PC-9 (cell line): Measurements from ENCODE around the gene BCAS3. TPM values are rescaled to one million over a fixed set of nuclear protein-coding genes. Genes with fewer than 3 reads are reported as not detected.

ENCODE experiments used
- BruUV-seq: library from RNA; stranded (reverse); fragments of 400-500 nt; replicated peaks from 2 replicates; lab custom pipeline; 2021; lab: Mats Ljungman, UMichigan
- CTCF ChIA-PET: fragments of 300-600 bp; sonication (Branson Sonifier 250); formaldehyde crosslinking; loops from one replicate; lab custom pipeline; 2022; ENCODE audit warnings: antibody characterized with exemption; lab: Charles Lee
- POLR2A ChIA-PET: fragments of 300-600 bp; sonication (Branson Sonifier 250); formaldehyde crosslinking; loops from one replicate; lab custom pipeline; 2022; ENCODE audit warnings: antibody characterized with exemption; ENCODE audit not compliant: unreplicated experiment; lab: Charles Lee
- DNase-seq, 2 experiments: peaks; one replicate each; pipeline versions ENCODE4 v3.0.0 to v3.0.0-alpha.2; 2015 to 2022; ENCODE audit warnings: mixed read lengths in 1 of 2
- H2AFZ ChIP-seq: fragments of 200-600 bp; sonication (generic); 2 replicates; pipeline ENCODE4 v1.8.1; 2017; ENCODE audit warnings: antibody characterized with exemption
- H3F3A ChIP-seq: fragments of 200-600 bp; sonication (generic); 2 replicates; pipeline ENCODE4 v1.8.1; 2017; ENCODE audit warnings: antibody characterized with exemption, mild to moderate bottlenecking, low read depth; ENCODE audit not compliant: insufficient read depth
- H3K27ac ChIP-seq: fragments of 200-600 bp; sonication (generic); 2 replicates; pipeline ENCODE4 v1.6.1; 2016; ENCODE audit warnings: mixed run types
- H3K27me3 ChIP-seq: fragments of 200-600 bp; sonication (generic); 2 replicates; pipeline ENCODE4 v1.6.1; 2016; ENCODE audit warnings: low read depth, mixed run types; ENCODE audit not compliant: insufficient read depth
- H3K36me3 ChIP-seq: fragments of 200-600 bp; sonication (generic); 2 replicates; pipeline ENCODE4 v1.6.1; 2016; ENCODE audit warnings: low read depth, mixed run types
- H3K4me1 ChIP-seq: fragments of 200-600 bp; sonication (generic); replicated peaks from 2 replicates; pipeline ENCODE4 v1.6.1; 2016; ENCODE audit warnings: mixed run types; ENCODE audit not compliant: insufficient read depth
- H3K4me2 ChIP-seq: fragments of 200-600 bp; sonication (generic); 2 replicates; pipeline ENCODE4 v1.6.1; 2017; ENCODE audit warnings: mixed run types
- H3K4me3 ChIP-seq: fragments of 200-600 bp; sonication (generic); 2 replicates; pipeline ENCODE4 v1.6.1; 2016; ENCODE audit warnings: mixed run types
- H3K79me2 ChIP-seq: fragments of 200-600 bp; sonication (generic); 2 replicates; pipeline ENCODE4 v1.6.1; 2017; ENCODE audit warnings: low read depth, mixed run types
- H3K9me2 ChIP-seq: fragments of 200-600 bp; sonication (generic); 2 replicates; pipeline ENCODE4 v1.8.1; 2017; ENCODE audit warnings: mild to moderate bottlenecking; ENCODE audit not compliant: insufficient read depth
- H3K9me3 ChIP-seq: fragments of 200-600 bp; sonication (generic); 2 replicates; pipeline ENCODE4 v1.8.1; 2016; ENCODE audit warnings: low read depth; ENCODE audit not compliant: insufficient read depth
- H4K20me1 ChIP-seq: fragments of 200-600 bp; sonication (generic); 2 replicates; pipeline ENCODE4 v1.8.1; 2017; ENCODE audit not compliant: insufficient read depth
- CTCF ChIP-seq: fragments of 200-600 bp; sonication (generic); conservative IDR thresholded peaks from 2 replicates; pipeline ENCODE4 v1.6.1; 2017; ENCODE audit warnings: mixed run types, antibody characterized with exemption, mild to moderate bottlenecking, moderate library complexity
- EZH2 ChIP-seq: fragments of 200-600 bp; sonication (generic); IDR thresholded peaks from 2 replicates; pipeline ENCODE4 v1.8.0; 2017; ENCODE audit warnings: antibody characterized with exemption, low read depth
- intact Hi-C: fragments of 100-400 bp; cut with micrococcal nuclease; formaldehyde crosslinking; loops from one replicate; pipeline ENCODE4 v1.10.0; 2022; ENCODE audit not compliant: unreplicated experiment
- total RNA-seq: library from RNA; stranded (reverse); gene quantifications from 2 replicates; pipeline ENCODE4 v1.2.3, GENCODE V29; 2021

BCAS3 gene
- total RNA-seq, 1 experiment from 2014 or later: 26.0 TPM

DNA sequence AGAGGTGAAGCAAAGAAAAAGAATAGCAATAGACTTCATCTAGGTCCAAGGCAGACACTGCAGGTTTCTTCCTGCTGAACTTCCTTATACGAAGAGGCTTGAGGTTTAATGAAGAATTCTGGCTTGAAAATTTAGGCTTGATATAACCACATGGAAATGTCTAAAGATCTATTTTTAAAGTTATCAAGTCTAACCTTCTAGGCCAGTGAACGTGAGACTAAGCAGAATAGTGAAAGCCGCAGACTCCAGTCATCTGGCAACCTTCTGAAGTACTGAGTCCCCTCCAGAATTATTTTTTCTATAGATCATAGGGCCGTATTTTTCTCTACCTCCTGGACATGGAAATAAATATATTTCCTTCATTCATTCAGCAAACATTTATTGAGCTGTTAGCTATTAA, 333.6 kb downstream of the BCAS3 start:
- ChIA-PET CTCF (no interaction called here), POLR2A (no interaction called here)
- no peak overlapping the region for H2AFZ ChIP-seq
- H3K27ac ChIP-seq: no peak overlapping the region
- H3K79me2 ChIP-seq: no peaks in the 10 kb centered on the region
- H3K4me3 ChIP-seq: no peak overlapping the region
- H3K27me3 ChIP-seq: no peaks in the 10 kb centered on the region
- H4K20me1 ChIP-seq: no peaks in the 10 kb centered on the region
- no peaks in the 10 kb centered on the region for H3F3A ChIP-seq
- H3K36me3 ChIP-seq: no peaks in the 10 kb centered on the region
- no peaks in the 10 kb centered on the region for H3K4me1 ChIP-seq
- no peak overlapping the region for H3K4me2 ChIP-seq
- intact Hi-C loops: no loop called here
- H3K9me3 ChIP-seq: no peaks in the 10 kb centered on the region
- TF ChIP-seq CTCF (no peak), EZH2 (no peak)
- H3K9me2 ChIP-seq: no peaks in the 10 kb centered on the region
- no TSS peak for BruUV-seq
- DNase-seq: no peak

DNA sequence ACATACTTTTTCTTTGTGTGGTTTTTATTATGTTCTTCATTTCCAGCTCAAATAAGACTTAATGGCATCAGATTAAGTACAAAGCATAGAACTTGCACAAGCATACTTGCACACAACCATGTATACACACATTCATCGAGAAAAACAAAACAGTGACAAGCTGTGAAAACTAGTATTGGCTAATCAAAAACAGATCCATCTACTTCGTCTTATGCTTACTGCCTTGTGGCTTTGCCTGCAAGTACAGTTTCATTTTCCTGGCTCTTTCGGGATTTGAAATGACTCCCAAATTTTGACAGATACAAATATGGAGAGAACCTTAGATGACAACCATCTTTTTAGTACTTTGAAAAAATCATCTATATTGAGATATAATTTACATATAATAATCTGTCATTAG, 338.3 kb downstream of the BCAS3 start:
- Histone ChIP-seq H3F3A (no peaks in the 10 kb centered on the region), H2AFZ (no peak overlapping the region), H3K4me1 (no peaks in the 10 kb centered on the region), H3K4me3 (no peak overlapping the region), H3K36me3 (no peaks in the 10 kb centered on the region), H3K79me2 (no peaks in the 10 kb centered on the region), H3K27me3 (no peaks in the 10 kb centered on the region), H3K4me2 (no peak overlapping the region), H4K20me1 (no peaks in the 10 kb centered on the region), H3K9me2 (no peaks in the 10 kb centered on the region), H3K9me3 (no peaks in the 10 kb centered on the region), H3K27ac (no peak overlapping the region)
- no peak for TF ChIP-seq CTCF
- no peak for TF ChIP-seq EZH2
- intact Hi-C loops: no loop called here
- ChIA-PET POLR2A (no interaction called here), CTCF (no interaction called here)
- no TSS peak for BruUV-seq
- DNase-seq: no peak

DNA sequence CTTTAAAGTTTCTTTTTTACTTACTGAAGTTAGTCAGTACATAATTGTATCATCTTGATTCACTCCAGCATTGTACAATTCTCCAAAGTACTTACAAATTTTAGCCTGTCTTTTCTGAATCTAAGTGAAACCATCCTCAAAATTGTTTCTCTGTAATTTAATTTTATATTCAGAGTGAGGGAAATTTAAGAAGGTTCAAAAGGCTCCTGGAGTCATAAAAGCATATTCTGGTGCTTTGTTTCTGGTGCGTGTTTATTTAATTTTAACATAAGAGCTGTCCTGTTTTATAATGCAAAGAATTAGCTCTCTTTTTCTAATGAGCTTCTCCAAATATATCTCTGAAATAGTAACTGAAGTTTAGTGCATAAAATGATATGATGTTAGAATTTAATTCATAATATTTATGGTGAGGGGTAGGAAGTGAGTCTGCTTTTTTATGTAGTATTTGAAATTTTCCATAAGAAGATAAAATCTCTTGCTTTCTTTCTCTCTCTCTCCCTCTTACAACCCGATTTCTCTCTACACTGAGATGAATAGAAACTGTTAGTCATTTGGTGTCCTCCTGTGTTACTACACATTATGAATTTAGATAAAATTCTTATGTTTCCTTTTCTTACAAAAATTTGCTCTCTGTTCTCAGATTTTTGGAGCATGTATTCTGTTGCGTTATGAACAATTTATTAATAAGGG, 339.8 kb downstream of the BCAS3 start:
- BruUV-seq: no TSS peak

More for the DNA sequence above, 339.8 kb downstream of the BCAS3 start:
- Histone ChIP-seq H3K79me2 (no peaks in the 10 kb centered on the region), H3K9me3 (no peaks in the 10 kb centered on the region), H3K36me3 (no peaks in the 10 kb centered on the region), H3K27me3 (no peaks in the 10 kb centered on the region), H3K4me1 (no peaks in the 10 kb centered on the region), H3K4me2 (no peak overlapping the region), H3K4me3 (no peak overlapping the region), H2AFZ (no peak overlapping the region), H3F3A (no peaks in the 10 kb centered on the region), H3K9me2 (no peaks in the 10 kb centered on the region), H4K20me1 (no peaks in the 10 kb centered on the region), H3K27ac (no peak overlapping the region)
- ChIA-PET POLR2A (interaction anchor here (0.5 kb wide), 1 partner anchor 68 kb away, joined by 7 read pairs; no protein-coding TSS in a partner anchor), CTCF (no interaction called here)
- TF ChIP-seq CTCF (no peak), EZH2 (no peak)
- no peak for DNase-seq
- intact Hi-C loops: no loop called here
